Esophagus muscularis mucosa (tissue), 4 donors: ENCODE results near the gene TTYH1. TPM values are rescaled to one million over a fixed set of nuclear protein-coding genes. Genes with fewer than 3 reads are reported as not detected.
A peak's percentile ranks its signal among the peaks of the same experiment; 100 is the strongest.

Experiments used
- DNase-seq: peaks from one replicate; pipeline ENCODE4 v3.0.0-alpha.2; 2017; ENCODE audit errors: extremely low spot score
- H3K27ac ChIP-seq, 4 donors: fragments of 200-600 bp; sonication (generic); replicated peaks in 1 of 4; 1 replicate in 3 of 4; 2 replicates in 1 of 4; pipeline ENCODE4 v1.5.1; 2016 to 2019; ENCODE audit warnings: mild to moderate bottlenecking in 1 of 4
- H3K27me3 ChIP-seq, 4 donors: fragments of 200-600 bp; sonication (generic); one replicate each; pipeline versions ENCODE4 v1.5.1 to v1.6.0; 2016 to 2019
- H3K36me3 ChIP-seq, 4 donors: fragments of 200-600 bp; sonication (generic); one replicate each; pipeline ENCODE4 v1.5.1; 2016 to 2019
- H3K4me1 ChIP-seq, 4 donors: fragments of 200-600 bp; sonication (generic); one replicate each; pipeline ENCODE4 v1.5.1; 2016 to 2019
- H3K4me3 ChIP-seq, 4 donors: fragments of 200-600 bp; sonication (generic); 1 replicate in 2 of 4; 2 replicates in 2 of 4; pipeline ENCODE4 v1.5.1; 2016 to 2019; ENCODE audit warnings: mild to moderate bottlenecking in 4 of 4, moderate library complexity in 1 of 4
- H3K9me3 ChIP-seq, 4 donors: fragments of 200-600 bp; sonication (generic); 1 replicate in 3 of 4; 2 replicates in 1 of 4; pipeline ENCODE4 v1.5.1; 2016 to 2019
- EP300 ChIP-seq: sonication (generic); formaldehyde crosslinking; IDR thresholded peaks from one replicate; pipeline ENCODE4 v1.6.1; 2017; ENCODE audit warnings: antibody characterized with exemption
- POLR2A ChIP-seq: fragments of 450-650 bp; IDR thresholded peaks from one replicate; pipeline ENCODE4 v1.6.1; 2017; ENCODE audit warnings: antibody characterized with exemption, moderate library complexity, mild to moderate bottlenecking, low read depth
- POLR2AphosphoS5 ChIP-seq, 2 donors: sonication (generic); formaldehyde crosslinking; IDR thresholded peaks; one replicate each; pipeline ENCODE4 v1.6.1; 2017; ENCODE audit warnings: antibody characterized with exemption in 2 of 2
- WGBS: methylation state at CpG from one replicate; pipeline ENCODE4 v1.1.5; 2018; 5-methylcytosine and 5-hydroxymethylcytosine counted together
- intact Hi-C: fragments of 100-400 bp; cut with DNase I; formaldehyde crosslinking; loops from one replicate; pipeline ENCODE4 v1.15.1; 2023
- total RNA-seq, 4 donors: library from RNA; depleted of rRNA; stranded (reverse); fragments of >200 nt; gene quantifications; one replicate each; pipeline versions ENCODE4 v1.1.0 to v1.2.1, GENCODE V29; 2016
- TF ChIP-seq, protein P1 (sequence below), 3 experiments: fragments of 200-600 bp in 2 of 3; fragments of 450-650 bp in 1 of 3; sonication (generic) in 2 of 3; IDR thresholded peaks; one replicate each; pipeline ENCODE4 v1.5.1; 2017 to 2019; ENCODE audit warnings: antibody characterized with exemption in 3 of 3, mild to moderate bottlenecking in 2 of 3, moderate library complexity in 1 of 3

TTYH1 gene
- total RNA-seq, 4 donors from 2014 or later = 0.83 to 8.0 (median 5.6) TPM

DNA sequence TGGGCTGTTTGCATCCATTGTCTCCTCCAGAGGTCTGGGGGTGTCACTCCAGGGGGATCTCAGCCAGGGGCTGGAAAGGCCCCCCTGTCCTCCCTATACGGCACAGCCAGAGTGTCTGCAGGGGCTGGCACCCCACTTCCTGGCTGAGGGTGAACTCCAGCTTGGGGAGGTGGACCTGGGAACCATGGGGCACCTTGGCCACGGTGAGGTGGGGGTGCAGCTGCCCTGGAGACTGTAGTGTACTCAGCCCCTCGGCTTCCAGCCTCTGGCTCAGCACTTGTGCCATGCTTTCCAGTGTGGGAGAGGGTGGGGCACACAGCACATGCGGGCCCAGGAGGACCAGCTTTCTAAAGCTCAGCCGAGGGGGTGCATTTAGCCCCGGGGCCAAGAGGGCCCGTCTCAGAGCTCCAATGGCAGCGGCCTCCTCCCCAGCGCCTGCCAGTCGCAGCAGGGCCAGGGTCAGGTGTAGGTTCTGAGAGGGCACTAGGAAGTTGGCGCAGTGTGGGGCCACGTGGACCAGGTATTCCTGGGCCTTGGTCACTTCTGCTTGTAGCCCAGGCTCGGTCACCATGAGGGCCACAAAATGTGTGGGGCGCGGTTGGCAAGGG, 46.9 kb downstream of the TTYH1 start:
- DNase-seq = no peak
- intact Hi-C loops = no loop called here
- Histone ChIP-seq H3K4me3 (peak overlapping the region; percentile 68 to 90 (median 70)), H3K27ac (peak overlapping the region; percentile 90 to 98 (median 96)), H3K4me1 (peaks cover 29 to 65% (median 62%) of the 10 kb centered on the region in 4 donors), H3K27me3 (no peaks in the 10 kb centered on the region), H3K36me3 (peaks cover 41 to 52% (median 52%) of the 10 kb centered on the region in 4 donors), H3K9me3 (no peaks in the 10 kb centered on the region)
- no peak for TF ChIP-seq EP300
- TF ChIP-seq, protein P1, sequence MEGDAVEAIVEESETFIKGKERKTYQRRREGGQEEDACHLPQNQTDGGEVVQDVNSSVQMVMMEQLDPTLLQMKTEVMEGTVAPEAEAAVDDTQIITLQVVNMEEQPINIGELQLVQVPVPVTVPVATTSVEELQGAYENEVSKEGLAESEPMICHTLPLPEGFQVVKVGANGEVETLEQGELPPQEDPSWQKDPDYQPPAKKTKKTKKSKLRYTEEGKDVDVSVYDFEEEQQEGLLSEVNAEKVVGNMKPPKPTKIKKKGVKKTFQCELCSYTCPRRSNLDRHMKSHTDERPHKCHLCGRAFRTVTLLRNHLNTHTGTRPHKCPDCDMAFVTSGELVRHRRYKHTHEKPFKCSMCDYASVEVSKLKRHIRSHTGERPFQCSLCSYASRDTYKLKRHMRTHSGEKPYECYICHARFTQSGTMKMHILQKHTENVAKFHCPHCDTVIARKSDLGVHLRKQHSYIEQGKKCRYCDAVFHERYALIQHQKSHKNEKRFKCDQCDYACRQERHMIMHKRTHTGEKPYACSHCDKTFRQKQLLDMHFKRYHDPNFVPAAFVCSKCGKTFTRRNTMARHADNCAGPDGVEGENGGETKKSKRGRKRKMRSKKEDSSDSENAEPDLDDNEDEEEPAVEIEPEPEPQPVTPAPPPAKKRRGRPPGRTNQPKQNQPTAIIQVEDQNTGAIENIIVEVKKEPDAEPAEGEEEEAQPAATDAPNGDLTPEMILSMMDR (IDR thresholded peaks at IDR 0.05) = no peak
- WGBS = 64% methylated on average over 12 of the region's 15 CpGs

DNA sequence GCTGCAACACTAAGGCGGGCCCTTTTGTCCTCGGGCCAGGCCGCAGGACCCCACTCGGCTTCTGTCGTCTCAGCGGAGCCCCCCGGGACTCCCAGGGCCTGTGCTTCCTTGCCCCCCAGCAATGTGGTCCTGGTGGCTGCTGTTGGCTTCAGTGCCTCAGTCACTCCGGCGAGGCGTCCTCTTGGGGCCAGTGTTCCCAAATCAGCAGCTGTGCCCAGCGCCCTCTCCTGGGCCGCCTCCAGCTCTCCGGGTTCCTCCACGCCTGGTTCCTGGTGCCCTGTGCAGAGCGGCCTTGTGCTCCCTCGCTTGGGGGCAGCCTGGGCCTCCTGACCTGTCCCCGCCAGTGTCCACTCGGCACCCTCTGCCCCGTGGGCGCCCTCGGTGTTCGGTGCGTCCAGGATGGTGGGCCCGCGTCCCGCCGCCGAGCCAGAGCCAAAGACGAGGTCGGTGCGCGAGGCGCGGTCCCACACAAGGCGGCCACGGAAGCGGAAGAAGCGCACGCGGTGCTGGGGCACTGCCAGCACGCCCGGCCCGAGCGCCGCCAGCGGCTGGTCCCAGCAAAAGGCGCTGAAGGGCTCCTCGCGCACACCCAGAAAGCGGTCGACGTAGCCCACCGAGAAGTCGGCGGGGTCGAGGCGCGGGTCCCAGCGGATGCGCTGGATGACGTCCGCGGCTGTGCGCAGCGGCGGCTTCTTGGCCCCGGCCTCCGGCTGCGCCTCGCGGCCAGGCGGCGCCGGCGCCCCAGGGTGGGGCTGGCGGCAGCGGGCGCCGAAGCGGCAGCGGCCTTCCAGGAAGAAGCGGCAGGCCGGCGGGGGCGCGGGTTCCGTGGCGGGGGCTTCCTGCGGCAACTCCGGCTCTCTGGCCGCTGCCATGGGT, 47.6 kb downstream of the TTYH1 start:
- no peaks in the 10 kb centered on the region for H3K27me3 ChIP-seq
- H3K9me3 ChIP-seq = no peaks in the 10 kb centered on the region
- H3K27ac ChIP-seq = peak overlapping the region; percentile 90 to 98 (median 96)
- intact Hi-C loops = no loop called here
- H3K4me1 ChIP-seq = peaks cover 29 to 65% (median 62%) of the 10 kb centered on the region in 4 donors
- 14% methylated on average over 18 of the region's 91 CpGs for WGBS
- H3K4me3 ChIP-seq = peak overlapping the region; percentile 68 to 90 (median 70)
- H3K36me3 ChIP-seq = peaks cover 33 to 45% (median 45%) of the 10 kb centered on the region in 4 donors
- TF ChIP-seq POLR2AphosphoS5 (IDR thresholded peaks at IDR 0.05) (peak; percentile 65 to 82), POLR2A (peak; percentile 3), EP300 (no peak)
- TF ChIP-seq, protein P1 (IDR thresholded peaks at IDR 0.05) = peak in 2 of 3 experiments; percentile 6 to 7
- DNase-seq = no peak

DNA sequence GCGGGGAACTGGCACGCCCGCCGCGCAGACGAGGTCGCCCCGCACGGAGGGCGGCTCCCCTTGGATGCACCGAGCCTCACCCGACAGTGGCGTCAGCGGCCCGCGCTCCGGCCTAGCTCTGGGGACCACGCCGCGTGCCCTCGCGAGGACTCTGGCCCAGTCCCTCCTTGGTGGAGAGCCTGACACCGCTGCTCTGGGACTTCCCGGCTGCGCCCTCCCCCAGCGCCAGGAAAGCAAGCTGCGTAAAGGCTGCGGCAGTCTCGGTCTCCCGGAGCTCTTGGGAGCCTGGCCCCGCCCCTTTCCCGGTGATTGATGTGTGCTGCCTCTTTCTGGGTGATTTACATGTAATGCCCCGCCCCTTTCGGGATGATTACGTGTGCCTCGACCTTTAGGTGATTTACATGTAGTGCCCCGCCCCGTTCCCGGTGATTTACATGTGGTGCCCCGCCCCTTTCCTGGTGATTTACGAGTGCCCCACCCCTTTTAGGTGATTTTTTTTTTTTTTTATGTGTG, 48.3 kb downstream of the TTYH1 start, which contains the start of gene LENG9:
Gene LENG9 (minus strand): TSS at position 248 of the 513 bp plus-strand sequence. CDS start 252 bp downstream, outside the sequence.
- intact Hi-C loops = no loop called here
- peak; percentile 94 for TF ChIP-seq POLR2A
- TF ChIP-seq POLR2AphosphoS5 (IDR thresholded peaks at IDR 0.05) = peak; percentile 92 to 96
- TF ChIP-seq, protein P1 (IDR thresholded peaks at IDR 0.05) = no peak
- H3K27ac ChIP-seq = peak within 1 kb of the TSS; percentile 90 to 98 (median 96)
- H3K27me3 ChIP-seq = no peaks in the 10 kb centered on the region
- peak; percentile 100 for DNase-seq
- WGBS = under 1% methylated on average over 14 of the region's 41 CpGs
- peaks cover 26 to 38% (median 38%) of the 10 kb centered on the region in 4 donors for H3K36me3 ChIP-seq
- peak within 1 kb of the TSS; percentile 68 to 90 (median 70) for H3K4me3 ChIP-seq
- no peaks in the 10 kb centered on the region for H3K9me3 ChIP-seq
- H3K4me1 ChIP-seq = peaks cover 29 to 64% (median 62%) of the 10 kb centered on the region in 4 donors

DNA sequence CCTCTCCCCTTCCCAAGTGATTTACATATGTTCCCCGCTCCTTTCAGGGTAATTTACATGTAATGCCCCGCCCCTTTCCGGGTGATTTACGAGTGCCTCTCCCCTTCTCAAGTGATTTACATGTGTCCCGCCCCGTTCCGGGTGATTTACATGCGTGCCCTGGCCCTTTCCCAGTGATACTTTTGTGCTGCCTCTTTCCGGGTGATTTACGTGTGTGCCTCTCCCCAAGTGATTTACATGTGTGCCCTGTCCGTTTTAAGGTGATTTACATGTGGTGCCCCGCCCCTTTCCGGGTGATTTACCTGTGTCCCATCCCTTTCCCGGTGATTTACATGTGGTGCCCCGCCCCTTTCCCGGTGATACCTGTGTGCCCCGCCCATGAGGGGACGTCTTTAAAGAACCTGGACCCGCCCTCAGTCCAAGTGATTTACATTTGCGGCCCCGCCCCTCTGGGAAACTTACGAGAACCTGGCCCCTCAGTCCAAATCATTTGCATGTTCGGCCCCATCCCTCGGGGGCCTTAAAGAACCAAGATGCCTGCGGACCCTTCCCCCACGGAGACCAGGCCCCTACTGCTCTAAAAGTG, 48.9 kb downstream of the TTYH1 start:
- H3K4me1 ChIP-seq = peaks cover 29 to 62% (median 59%) of the 10 kb centered on the region in 4 donors
- H3K9me3 ChIP-seq = no peaks in the 10 kb centered on the region
- H3K27ac ChIP-seq = peak overlapping the region; percentile 90 to 98 (median 96)
- peak; percentile 96 for DNase-seq
- H3K36me3 ChIP-seq = peaks cover 21 to 33% (median 32%) of the 10 kb centered on the region in 4 donors
- H3K27me3 ChIP-seq = no peaks in the 10 kb centered on the region
- WGBS = under 1% methylated on average over 23 of the region's 26 CpGs
- intact Hi-C loops = no loop called here
- peak overlapping the region; percentile 68 to 90 (median 70) for H3K4me3 ChIP-seq
- TF ChIP-seq, protein P1 (IDR thresholded peaks at IDR 0.05) = no peak
- TF ChIP-seq POLR2AphosphoS5 (IDR thresholded peaks at IDR 0.05) (no peak), EP300 (no peak), POLR2A (no peak)
